Endothelial cell of umbilical vein (primary cell): ENCODE data around the gene USP34.

ENCODE experiments used
- CTCF ChIP-seq, 2 donors: IDR thresholded peaks; 1 replicate in 1 of 2; 2 replicates in 1 of 2; pipeline ENCODE4 v1.5.1; 2011; ENCODE audit warnings: low read length in 2 of 2, mild to moderate bottlenecking in 2 of 2, moderate library complexity in 2 of 2, control low read depth in 1 of 2, inconsistent platforms in 1 of 2, low read depth in 1 of 2; ENCODE audit not compliant: insufficient read depth in 1 of 2; ENCODE audit errors: extremely low read depth in 1 of 2
- EZH2 ChIP-seq: IDR thresholded peaks from 2 replicates; pipeline ENCODE4 v1.6.1; 2012; ENCODE audit warnings: borderline replicate concordance, low read depth, mild to moderate bottlenecking, moderate library complexity, low read length, inconsistent platforms; ENCODE audit not compliant: severe bottlenecking
- FOS ChIP-seq: IDR thresholded peaks from 2 replicates; pipeline ENCODE4 v1.6.1; 2011; ENCODE audit warnings: mild to moderate bottlenecking, low read length, moderate library complexity, borderline replicate concordance; ENCODE audit not compliant: insufficient read depth
- JUN ChIP-seq: IDR thresholded peaks from 2 replicates; pipeline ENCODE4 v1.6.1; 2011; ENCODE audit warnings: borderline replicate concordance, low read depth; ENCODE audit not compliant: insufficient read length, insufficient read depth
- MYC ChIP-seq: IDR thresholded peaks from one replicate; pipeline ENCODE4 v1.6.1; 2011; ENCODE audit warnings: mild to moderate bottlenecking, low read depth, low read length
- POLR2A ChIP-seq: IDR thresholded peaks from 2 replicates; pipeline ENCODE4 v1.6.1; 2012; ENCODE audit warnings: low read depth, mild to moderate bottlenecking, control low read depth, low read length
- POLR2AphosphoS5 ChIP-seq: IDR thresholded peaks from 2 replicates; pipeline ENCODE4 v1.6.1; 2012; ENCODE audit warnings: low read depth, mild to moderate bottlenecking, control low read depth, low read length, moderate library complexity; ENCODE audit not compliant: insufficient read depth

DNA sequence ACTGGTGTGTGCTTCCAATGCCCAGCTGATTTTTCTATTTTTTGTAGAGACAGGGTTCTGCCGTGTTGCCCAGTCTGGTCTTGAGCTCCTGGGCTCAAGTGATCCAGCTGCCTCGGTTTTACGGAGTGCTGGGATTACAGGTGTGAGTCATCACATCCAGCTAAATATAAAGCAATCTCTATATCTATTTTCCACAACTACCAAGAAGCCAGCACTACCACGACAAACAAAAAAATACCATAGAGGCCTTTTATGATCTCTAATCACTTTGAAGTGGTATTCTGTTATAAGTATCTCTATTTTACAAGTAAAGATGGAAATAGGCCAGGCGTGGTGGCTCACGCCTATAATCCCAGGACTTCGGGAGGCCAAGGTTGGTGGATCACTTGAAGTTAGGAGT lies 274.2 kb downstream of the USP34 start:
- no peak for TF ChIP-seq POLR2A
- no peak for TF ChIP-seq CTCF (IDR thresholded peaks at IDR 0.05; ENCODE audit: extremely low read depth in 1 of 2, insufficient read depth in 1 of 2, low read depth in 1 of 2, low read length in 2 of 2)
- TF ChIP-seq JUN: no peak
- no peak for TF ChIP-seq EZH2
- TF ChIP-seq POLR2AphosphoS5: no peak
- TF ChIP-seq MYC: no peak
- TF ChIP-seq FOS: no peak
